HCT116 (cell line): Measurements from ENCODE around the gene THSD4. TPM values are rescaled to one million over a fixed set of nuclear protein-coding genes. Genes with fewer than 3 reads are reported as not detected.

Source experiments
- ATAC-seq: fragments of 200-7000 bp; cut with Tn5 transposase; 2 replicates; pipeline ENCODE4 v1.9.1; 2020; ENCODE audit warnings: mild to moderate bottlenecking, moderate library complexity
- BruUV-seq: library from RNA; stranded (reverse); fragments of 400-500 nt; replicated peaks from 2 replicates; lab custom pipeline; 2021; lab: Mats Ljungman, UMichigan
- CTCF ChIA-PET: fragments of 300-600 bp; sonication (Branson Sonifier 250); formaldehyde crosslinking; loops from one replicate; lab custom pipeline; 2021; ENCODE audit warnings: antibody characterized with exemption; lab: Charles Lee
- POLR2A ChIA-PET: fragments of 300-600, 350-600 bp; sonication (Branson Sonifier 250); formaldehyde crosslinking; loops from one replicate; lab custom pipeline; 2021; ENCODE audit warnings: antibody characterized with exemption; lab: Charles Lee
- RAD21 ChIA-PET, 2 experiments: fragments of 300-600 bp; sonication (Branson Sonifier 250); formaldehyde crosslinking; loops; one replicate each; lab custom pipeline; 2023; ENCODE audit warnings: low total read pairs in 2 of 2; ENCODE audit not compliant: uncharacterized antibody in 2 of 2, unreplicated experiment in 2 of 2, low non-redundant PET in 1 of 2; lab: Charles Lee
- DNase-seq: peaks from one replicate; pipeline ENCODE4 v3.0.0-alpha.2; 2010; ENCODE audit warnings: low read depth, low spot score
- H2AFZ ChIP-seq: fragments of 200-600 bp; shearing (Covaris generic), sonication (generic); 2 replicates; pipeline ENCODE4 v1.6.1; 2017; ENCODE audit warnings: low read depth, mixed run types, mixed read lengths, antibody characterized with exemption, low read length; ENCODE audit not compliant: poor library complexity, severe bottlenecking
- H3K27ac ChIP-seq: 2 replicates; pipeline ENCODE4 v1.5.1; 2012; ENCODE audit warnings: low read depth, low read length
- H3K27me3 ChIP-seq: fragments of 200-600 bp; sonication (generic); 2 replicates; pipeline ENCODE4 v1.6.1; 2016; ENCODE audit warnings: mixed run types, low read length, mixed read lengths; ENCODE audit not compliant: insufficient read depth
- H3K36me3 ChIP-seq, 2 experiments: fragments of 200-500 bp in 1 of 2; fragments of 200-600 bp in 1 of 2; sonication (Bioruptor generic) in 1 of 2; sonication (generic) in 1 of 2; 2 replicates each; pipeline versions ENCODE4 v1.5.1 to v1.6.1; 2014 to 2016; ENCODE audit warnings: low read length in 2 of 2, inconsistent platforms in 1 of 2, mixed read lengths in 1 of 2, mixed run types in 1 of 2; ENCODE audit not compliant: insufficient read depth in 2 of 2, control insufficient read depth in 1 of 2
- H3K4me1 ChIP-seq, 2 experiments: fragments of 200-600 bp in 1 of 2; sonication (generic) in 1 of 2; 2 replicates each; pipeline versions ENCODE4 v1.5.1 to v1.6.1; 2012 to 2017; ENCODE audit warnings: low read length in 2 of 2, inconsistent platforms in 1 of 2, mild to moderate bottlenecking in 1 of 2, mixed read lengths in 1 of 2, mixed run types in 1 of 2, moderate library complexity in 1 of 2; ENCODE audit not compliant: insufficient read depth in 2 of 2, control insufficient read depth in 1 of 2
- H3K4me2 ChIP-seq: fragments of 200-600 bp; sonication (generic); 2 replicates; pipeline ENCODE4 v1.6.1; 2017; ENCODE audit warnings: mixed run types, low read length, mixed read lengths
- H3K4me3 ChIP-seq, 2 experiments: fragments of 200-600 bp in 1 of 2; sonication (generic) in 1 of 2; replicated peaks in 1 of 2; 2 replicates each; pipeline ENCODE4 v1.5.1; 2011 to 2016; ENCODE audit warnings: low read length in 2 of 2, control low read depth in 1 of 2, low read depth in 1 of 2, mild to moderate bottlenecking in 1 of 2, mixed read lengths in 1 of 2, mixed run types in 1 of 2
- H3K79me2 ChIP-seq: fragments of 200-600 bp; sonication (generic); 2 replicates; pipeline ENCODE4 v1.6.1; 2017; ENCODE audit warnings: mild to moderate bottlenecking, mixed run types, low read length, moderate library complexity, mixed read lengths; ENCODE audit not compliant: insufficient read depth
- H3K9ac ChIP-seq: fragments of 200-600 bp; sonication (generic); 2 replicates; pipeline ENCODE4 v1.6.1; 2016; ENCODE audit warnings: low read length, mixed read lengths
- H3K9me2 ChIP-seq: fragments of 200-600 bp; sonication (generic), shearing (Covaris generic); 2 replicates; pipeline ENCODE4 v1.6.1; 2017; ENCODE audit warnings: mixed run types, mild to moderate bottlenecking, moderate library complexity; ENCODE audit not compliant: insufficient read depth
- H3K9me3 ChIP-seq, 2 experiments: fragments of 200-500 bp in 1 of 2; fragments of 200-600 bp in 1 of 2; sonication (Bioruptor generic) in 1 of 2; sonication (generic) in 1 of 2; 2 replicates each; pipeline ENCODE4 v1.6.1; 2014 to 2017; ENCODE audit warnings: low read length in 2 of 2, mixed read lengths in 2 of 2, inconsistent platforms in 1 of 2, low read depth in 1 of 2, mild to moderate bottlenecking in 1 of 2, mixed run types in 1 of 2, moderate library complexity in 1 of 2; ENCODE audit not compliant: control insufficient read depth in 1 of 2, insufficient read depth in 1 of 2
- H4K20me1 ChIP-seq: fragments of 200-600 bp; sonication (generic), shearing (Covaris generic); 2 replicates; pipeline ENCODE4 v1.6.1; 2017; ENCODE audit warnings: mixed run types, mild to moderate bottlenecking, moderate library complexity; ENCODE audit not compliant: insufficient read depth
- ATF3 ChIP-seq: IDR thresholded peaks from 2 replicates; pipeline ENCODE4 v1.6.1; 2012
- CBX3 ChIP-seq: IDR thresholded peaks from 2 replicates; pipeline ENCODE4 v1.6.1; 2012; ENCODE audit warnings: low read depth
- CEBPB ChIP-seq: IDR thresholded peaks from 2 replicates; pipeline ENCODE4 v1.6.1; 2012; ENCODE audit warnings: low read depth
- CTCF ChIP-seq, 3 experiments: fragments of 200-600 bp in 1 of 3; sonication (generic) in 1 of 3; IDR thresholded peaks in 2 of 3; conservative IDR thresholded peaks in 1 of 3; 2 replicates each; pipeline ENCODE4 v1.5.1; 2012 to 2017; ENCODE audit warnings: low read depth in 2 of 3, low read length in 2 of 3, antibody characterized with exemption in 1 of 3, borderline replicate concordance in 1 of 3, control low read depth in 1 of 3, mild to moderate bottlenecking in 1 of 3, mixed read lengths in 1 of 3, mixed run types in 1 of 3, moderate library complexity in 1 of 3; ENCODE audit not compliant: insufficient read depth in 1 of 3
- EGR1 ChIP-seq: IDR thresholded peaks from 2 replicates; pipeline ENCODE4 v1.6.1; 2012; ENCODE audit warnings: low read depth
- ELF1 ChIP-seq: IDR thresholded peaks from 2 replicates; pipeline ENCODE4 v1.6.1; 2012; ENCODE audit warnings: low read depth, borderline replicate concordance
- EZH2 ChIP-seq: fragments of 200-600 bp; sonication (generic); IDR thresholded peaks from 2 replicates; pipeline ENCODE4 v1.6.1; 2017; ENCODE audit warnings: antibody characterized with exemption, mixed run types
- EZH2phosphoT487 ChIP-seq: fragments of 200-600 bp; IDR thresholded peaks from 2 replicates; pipeline ENCODE4 v1.6.1; 2018; ENCODE audit warnings: antibody characterized with exemption, borderline replicate concordance
- FOSL1 ChIP-seq: IDR thresholded peaks from 2 replicates; pipeline ENCODE4 v1.6.1; 2012; ENCODE audit warnings: low read depth
- JUND ChIP-seq: IDR thresholded peaks from 2 replicates; pipeline ENCODE4 v1.6.1; 2012
- POLR2A ChIP-seq: IDR thresholded peaks from 2 replicates; pipeline ENCODE4 v1.7.0; 2011; ENCODE audit warnings: borderline replicate concordance; ENCODE audit not compliant: insufficient read depth, insufficient read length; ENCODE audit errors: extremely low read depth
- RAD21 ChIP-seq: IDR thresholded peaks from 2 replicates; pipeline ENCODE4 v1.6.1; 2012; ENCODE audit warnings: low read depth, mild to moderate bottlenecking
- SIN3A ChIP-seq: IDR thresholded peaks from 2 replicates; pipeline ENCODE4 v1.6.1; 2012; ENCODE audit warnings: low read depth
- SP1 ChIP-seq: IDR thresholded peaks from 2 replicates; pipeline ENCODE4 v1.6.1; 2012; ENCODE audit warnings: low read depth
- SRF ChIP-seq: IDR thresholded peaks from 2 replicates; pipeline ENCODE4 v1.6.1; 2012; ENCODE audit warnings: low read depth
- TCF7L2 ChIP-seq: IDR thresholded peaks from 2 replicates; pipeline ENCODE4 v1.7.0; 2011; ENCODE audit warnings: borderline replicate concordance, inconsistent platforms; ENCODE audit not compliant: insufficient read depth, insufficient read length; ENCODE audit errors: extremely low read depth
- YY1 ChIP-seq: IDR thresholded peaks from 2 replicates; pipeline ENCODE4 v1.6.1; 2011; ENCODE audit warnings: low read length, low read depth, moderate library complexity, mild to moderate bottlenecking; ENCODE audit not compliant: insufficient replicate concordance; ENCODE audit errors: extremely low read depth
- ZNF274 ChIP-seq: fragments of 200-500 bp; sonication (Bioruptor generic); IDR thresholded peaks from 2 replicates; pipeline ENCODE4 v1.6.1; 2014; ENCODE audit warnings: mild to moderate bottlenecking, low read depth, low read length, inconsistent platforms
- intact Hi-C: fragments of 100-400 bp; cut with micrococcal nuclease; formaldehyde crosslinking; loops from 2 replicates; pipeline ENCODE4 v1.10.0; 2022
- total RNA-seq: library from RNA; stranded (reverse); gene quantifications from one replicate; pipeline ENCODE4 v1.2.1, GENCODE V29; 2021; ENCODE audit not compliant: unreplicated experiment

Gene THSD4
- total RNA-seq, 1 experiment from 2014 or later = 30.5 TPM

- no peaks in the 10 kb centered on the region for H4K20me1 ChIP-seq
- H3K4me3 ChIP-seq = no peak overlapping the region
- ChIA-PET RAD21 (no interaction called here), POLR2A (no interaction called here), CTCF (interaction anchor here (1.5 kb wide), 1 partner anchor 127 kb away, joined by 3 read pairs; no protein-coding TSS in a partner anchor)
- no peaks in the 10 kb centered on the region for H3K9me3 ChIP-seq
- no peak overlapping the region for H3K9ac ChIP-seq
- H3K9me2 ChIP-seq = no peaks in the 10 kb centered on the region
- no peak for DNase-seq
- TF ChIP-seq RAD21 = no peak
- TF ChIP-seq EZH2 = no peak
- TF ChIP-seq ELF1 = no peak
- TF ChIP-seq EGR1 = no peak
- TF ChIP-seq FOSL1 = no peak
- TF ChIP-seq SP1 = no peak
- TF ChIP-seq JUND = no peak
- no peak for TF ChIP-seq ATF3
- TF ChIP-seq SRF = no peak
- TF ChIP-seq EZH2phosphoT487 = no peak
- no peak for TF ChIP-seq SIN3A
- TF ChIP-seq CTCF (IDR thresholded peaks at IDR 0.05 in 2 of 3, conservative IDR thresholded peaks at IDR 0.05 in 1 of 3; ENCODE audit: borderline replicate concordance in 1 of 3, insufficient read depth in 1 of 3, low read depth in 2 of 3, low read length in 2 of 3) = no peak
- TF ChIP-seq POLR2A = no peak
- no peak for TF ChIP-seq YY1
- TF ChIP-seq CBX3 = no peak
- TF ChIP-seq CEBPB = no peak
- no peak for TF ChIP-seq ZNF274
- TF ChIP-seq TCF7L2 = no peak
- TF ChIP-seq, all 23 proteins: peak for 0
- no peak overlapping the region for H3K27ac ChIP-seq
- H3K79me2 ChIP-seq = no peaks in the 10 kb centered on the region
- no peaks in the 10 kb centered on the region for H3K36me3 ChIP-seq
- H3K4me1 ChIP-seq = peaks cover 4 to 8% of the 10 kb centered on the region in 2 experiments; a peak in 1 of 4 replicates
- no peak for ATAC-seq
- H3K4me2 ChIP-seq = no peak overlapping the region
- intact Hi-C loops = loop anchor here (10.0 kb wide), 1 partner anchor 130 kb away; no protein-coding TSS in a partner anchor
- no peak overlapping the region for H2AFZ ChIP-seq
- H3K27me3 ChIP-seq = no peaks in the 10 kb centered on the region
- BruUV-seq = no TSS peak
Observed at GRCh38 chr15:71104636-71105035, 10.6 kb upstream of the THSD4 start.
